Thymus (tissue), 11 donors: ENCODE data around the gene TEX264. TPM values are rescaled to one million over a fixed set of nuclear protein-coding genes. Genes with fewer than 3 reads are reported as not detected.

Source experiments
- DNase-seq, 9 donors: peaks; one replicate each; pipeline ENCODE4 v3.0.0-alpha.2; 2013; ENCODE audit warnings: low spot score in 9 of 9, low read depth in 6 of 9, missing footprints in 1 of 9
- H3K27ac ChIP-seq, 2 donors: one replicate each; pipeline ENCODE4 v1.5.1; 2013; ENCODE audit warnings: control low read depth in 1 of 2, low read depth in 1 of 2, low read length in 1 of 2, mild to moderate bottlenecking in 1 of 2, moderate library complexity in 1 of 2
- H3K27me3 ChIP-seq, 2 donors: one replicate each; pipeline ENCODE4 v1.5.1; 2013; ENCODE audit warnings: low read length in 1 of 2; ENCODE audit not compliant: control insufficient read depth in 2 of 2, insufficient read depth in 1 of 2
- H3K36me3 ChIP-seq, 2 donors: one replicate each; pipeline ENCODE4 v1.5.1; 2013; ENCODE audit warnings: low read length in 1 of 2, mild to moderate bottlenecking in 1 of 2, moderate library complexity in 1 of 2; ENCODE audit not compliant: control insufficient read depth in 2 of 2, insufficient read depth in 2 of 2
- H3K4me1 ChIP-seq, 2 donors: one replicate each; pipeline ENCODE4 v1.5.1; 2013; ENCODE audit warnings: low read length in 2 of 2; ENCODE audit not compliant: control insufficient read depth in 2 of 2, insufficient read depth in 2 of 2
- H3K4me3 ChIP-seq, 2 donors: one replicate each; pipeline ENCODE4 v1.5.1; 2013; ENCODE audit warnings: low read length in 2 of 2, control low read depth in 1 of 2, mild to moderate bottlenecking in 1 of 2
- H3K9me3 ChIP-seq, 2 donors: one replicate each; pipeline ENCODE4 v1.5.1; 2013; ENCODE audit warnings: low read length in 1 of 2, mild to moderate bottlenecking in 1 of 2; ENCODE audit not compliant: control insufficient read depth in 2 of 2, insufficient read depth in 1 of 2
- WGBS: extraction: QIAGEN DNeasy Blood & Tissue Kit; methylation state at CpG from one replicate; pipeline ENCODE4 v1.1.7; 2013; 5-methylcytosine and 5-hydroxymethylcytosine counted together
- polyA plus RNA-seq: library from polyadenylated mRNA; stranded (reverse); fragments of 200-250 nt; gene quantifications from one replicate; pipeline ENCODE4 v1.2.3, GENCODE V29; 2013
- total RNA-seq: library from RNA; stranded (reverse); fragments of 120-200 nt; gene quantifications from one replicate; pipeline ENCODE4 v1.2.4, GENCODE V29; 2013
- donor health status: healthy.

The TEX264 gene
- total and polyA plus RNA-seq, 2 donors: 38.4 to 61.1 TPM

- H3K36me3 ChIP-seq: no peaks in the 10 kb centered on the region
- H3K27me3 ChIP-seq: no peaks in the 10 kb centered on the region
- no peak overlapping the region for H3K27ac ChIP-seq
- no peaks in the 10 kb centered on the region for H3K9me3 ChIP-seq
- H3K4me1 ChIP-seq: no peaks in the 10 kb centered on the region
- no peak for DNase-seq
- H3K4me3 ChIP-seq: no peak overlapping the region
- WGBS: 73% methylated on average over 8 of the region's 8 CpGs
These were observed 50.2 kb downstream of the TEX264 start for GRCh38 chr3:51721062-51721745.

DNA sequence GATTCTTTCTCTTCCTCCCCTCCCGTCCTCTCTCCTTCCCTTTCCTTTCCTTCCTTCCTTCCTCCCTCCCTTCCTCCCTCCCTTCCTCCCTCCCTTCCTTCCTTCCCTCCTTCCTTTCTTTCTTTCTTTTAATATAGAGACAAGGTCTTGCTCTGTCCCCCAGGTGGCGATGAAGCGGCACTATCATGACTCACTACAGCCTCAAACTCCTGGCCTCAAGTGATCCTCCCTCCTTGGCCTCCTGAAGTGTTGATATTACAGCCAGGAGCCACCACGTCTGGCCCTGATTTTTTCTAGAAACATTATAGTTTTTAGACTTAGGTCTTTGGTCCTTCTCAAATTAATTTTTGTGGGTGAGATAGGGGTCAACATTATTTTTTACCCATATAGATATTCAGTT, 51.3 kb downstream of the TEX264 start:
- Histone ChIP-seq H3K9me3 (no peaks in the 10 kb centered on the region), H3K27me3 (no peaks in the 10 kb centered on the region), H3K4me3 (no peak overlapping the region), H3K27ac (no peak overlapping the region), H3K36me3 (no peaks in the 10 kb centered on the region), H3K4me1 (no peaks in the 10 kb centered on the region)
- DNase-seq: no peak
- WGBS: 87% methylated on average over 4 of the region's 4 CpGs

- no peaks in the 10 kb centered on the region for H3K4me1 ChIP-seq
- H3K27me3 ChIP-seq: no peaks in the 10 kb centered on the region
These were observed 56.4 kb downstream of the TEX264 start for GRCh38 chr3:51727500-51727899.

DNA sequence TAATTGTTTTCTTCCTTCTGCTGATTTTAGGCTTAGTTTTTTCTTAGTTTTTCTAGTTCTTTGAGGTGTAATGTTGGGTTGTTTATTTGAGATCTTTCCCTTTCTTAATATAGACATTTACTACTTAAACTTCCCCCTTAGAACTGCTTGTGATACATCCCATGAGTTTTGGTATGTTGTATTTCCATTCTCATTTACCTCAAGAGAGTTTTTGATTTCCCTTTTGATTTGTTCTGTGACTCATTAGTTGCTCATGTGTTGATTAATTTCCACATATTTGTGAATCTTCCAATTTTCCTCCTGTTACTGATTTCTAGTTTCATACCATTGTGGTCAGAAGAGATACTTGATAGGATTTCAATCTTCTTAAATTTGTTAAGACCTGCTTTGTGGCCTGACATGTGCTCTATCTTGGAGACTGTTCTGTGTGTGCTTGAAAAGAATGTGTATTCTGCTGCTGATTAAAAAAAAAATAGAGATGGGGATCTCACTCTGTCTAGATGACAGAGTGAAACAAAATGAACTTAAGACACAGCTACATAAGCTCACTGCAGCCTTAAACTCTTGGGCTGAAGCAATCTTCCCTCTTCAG, 58.1 kb downstream of the TEX264 start:
- H3K9me3 ChIP-seq: no peaks in the 10 kb centered on the region
- no peak for DNase-seq
- H3K27me3 ChIP-seq: no peaks in the 10 kb centered on the region
- H3K4me3 ChIP-seq: no peak overlapping the region
- no peaks in the 10 kb centered on the region for H3K4me1 ChIP-seq
- H3K27ac ChIP-seq: no peak overlapping the region
- no peaks in the 10 kb centered on the region for H3K36me3 ChIP-seq

More at GRCh38 chr3:51727500-51727899, 56.4 kb downstream of the TEX264 start:
- no peak overlapping the region for H3K4me3 ChIP-seq
- H3K27ac ChIP-seq: no peak overlapping the region
- no peaks in the 10 kb centered on the region for H3K9me3 ChIP-seq
- no peaks in the 10 kb centered on the region for H3K36me3 ChIP-seq
- DNase-seq: no peak

DNA sequence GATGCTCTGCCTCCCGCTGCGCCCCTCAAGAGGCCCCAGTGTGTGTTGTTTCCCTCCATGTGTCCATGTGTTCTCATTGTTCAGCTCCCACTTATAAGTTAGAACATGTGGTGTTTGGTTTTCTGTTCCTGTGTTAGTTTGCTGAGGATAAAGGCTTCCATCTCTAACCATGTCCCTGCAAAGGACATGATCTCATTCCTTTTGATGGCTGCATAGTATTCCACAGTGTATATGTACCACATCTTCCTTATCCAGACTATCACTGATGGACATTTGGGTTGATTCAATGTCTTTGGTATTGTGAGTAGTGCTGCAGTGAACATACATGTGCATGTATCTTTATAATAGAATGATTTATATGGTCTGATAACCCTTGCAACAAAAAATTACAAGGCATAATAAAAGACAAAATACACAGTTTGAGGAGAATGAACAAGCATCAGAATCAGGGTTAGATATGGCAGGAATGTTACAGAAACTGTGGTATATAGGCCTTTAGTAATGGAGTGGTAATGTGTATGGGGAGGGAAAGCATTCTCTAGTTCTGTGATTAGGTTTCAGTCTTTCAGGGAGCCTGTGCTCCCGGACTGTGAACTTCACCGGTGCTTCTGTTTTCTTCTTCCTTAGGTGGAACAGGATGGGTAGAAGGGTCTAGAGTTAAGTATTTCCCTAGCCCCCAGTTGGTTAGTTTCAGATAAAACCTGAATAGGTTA, 63.0 kb downstream of the TEX264 start:
- WGBS: 89% methylated on average over 4 of the region's 4 CpGs
- no peak for DNase-seq
- Histone ChIP-seq H3K9me3 (no peaks in the 10 kb centered on the region), H3K4me3 (no peak overlapping the region), H3K27ac (no peak overlapping the region), H3K27me3 (no peaks in the 10 kb centered on the region), H3K4me1 (peaks cover 0 to 4% of the 10 kb centered on the region in 2 donors), H3K36me3 (no peaks in the 10 kb centered on the region)

GRCh38 chr3:51734572-51734907, 63.5 kb downstream of the TEX264 start:
- Histone ChIP-seq H3K27me3 (no peaks in the 10 kb centered on the region), H3K4me3 (no peak overlapping the region), H3K9me3 (no peaks in the 10 kb centered on the region), H3K4me1 (peaks cover 0 to 4% of the 10 kb centered on the region in 2 donors), H3K27ac (no peak overlapping the region), H3K36me3 (no peaks in the 10 kb centered on the region)
- DNase-seq: peak in 1 of 9 donors; percentile 41
- 17% methylated on average over 3 of the region's 3 CpGs for WGBS

- Histone ChIP-seq H3K9me3 (no peaks in the 10 kb centered on the region), H3K36me3 (no peaks in the 10 kb centered on the region), H3K27ac (no peak overlapping the region), H3K4me3 (no peak overlapping the region), H3K4me1 (peaks cover 0 to 4% of the 10 kb centered on the region in 2 donors), H3K27me3 (no peaks in the 10 kb centered on the region)
- WGBS: 89% methylated on average over 3 of the region's 3 CpGs
- DNase-seq: no peak
These were observed 64.0 kb downstream of the TEX264 start for GRCh38 chr3:51735039-51735438.

DNA sequence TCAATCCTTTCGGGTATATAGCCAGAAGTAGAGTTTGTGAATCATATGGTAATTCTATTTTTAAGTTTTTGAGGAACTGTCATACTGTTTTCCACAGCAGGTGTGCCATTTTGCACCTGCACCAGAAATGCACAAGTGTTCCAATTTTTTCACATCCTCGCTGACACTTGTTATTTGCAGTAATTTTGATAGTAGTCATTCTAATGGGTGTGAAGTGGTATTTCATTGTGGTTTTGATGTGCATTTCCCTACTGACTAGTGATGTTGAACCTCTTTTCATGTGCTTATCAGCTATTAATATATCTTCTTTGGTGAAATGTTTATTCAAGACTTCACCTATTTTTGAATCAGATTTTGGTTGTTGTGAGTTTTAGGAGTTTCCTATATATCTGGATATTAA, 64.9 kb downstream of the TEX264 start:
- Histone ChIP-seq H3K36me3 (no peaks in the 10 kb centered on the region), H3K4me1 (peaks cover 0 to 4% of the 10 kb centered on the region in 2 donors), H3K9me3 (no peaks in the 10 kb centered on the region), H3K27me3 (no peaks in the 10 kb centered on the region), H3K4me3 (no peak overlapping the region), H3K27ac (no peak overlapping the region)
- 65% methylated on average over 2 of the region's 2 CpGs for WGBS
- DNase-seq: no peak

DNA sequence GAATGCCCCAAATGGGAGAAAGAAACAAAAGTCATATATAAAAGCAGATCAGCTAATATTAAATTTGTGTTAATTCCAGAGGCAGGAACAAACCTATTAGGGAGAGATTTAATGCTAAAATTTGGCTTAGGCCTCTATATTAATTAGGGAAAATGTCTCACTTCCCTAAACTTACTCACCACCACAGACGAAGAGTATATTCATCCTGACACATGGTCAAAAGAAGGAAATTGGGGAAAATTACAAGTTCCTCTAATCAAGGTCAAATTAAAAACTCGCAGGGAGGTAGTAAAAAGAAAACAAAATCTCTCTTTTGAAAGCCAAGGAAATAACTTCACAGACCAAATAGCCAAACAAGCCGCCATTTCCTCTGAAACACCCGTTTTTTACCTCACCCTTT, 68.1 kb downstream of the TEX264 start:
- DNase-seq: no peak
- H3K4me1 ChIP-seq: peaks cover 0 to 4% of the 10 kb centered on the region in 2 donors
- no peak overlapping the region for H3K27ac ChIP-seq
- peaks cover 0 to 4% of the 10 kb centered on the region in 2 donors for H3K9me3 ChIP-seq
- H3K36me3 ChIP-seq: no peaks in the 10 kb centered on the region
- H3K4me3 ChIP-seq: no peak overlapping the region
- 68% methylated on average over 4 of the region's 4 CpGs for WGBS
- no peaks in the 10 kb centered on the region for H3K27me3 ChIP-seq
